Endothelial cell of umbilical vein (primary cell): ENCODE measurements around the gene HOXA2. TPM values are rescaled to one million over a fixed set of nuclear protein-coding genes. Genes with fewer than 3 reads are reported as not detected.

Experiments used
- BruUV-seq: library from RNA; stranded (reverse); fragments of 400-500 nt; replicated peaks from 2 replicates; lab custom pipeline; 2021; lab: Mats Ljungman, UMichigan
- CTCF ChIA-PET: fragments of 300-600, 350-600 bp; sonication (Branson Sonifier 250); formaldehyde crosslinking; loops from one replicate; lab custom pipeline; 2021; ENCODE audit warnings: antibody characterized with exemption, inconsistent platforms; lab: Charles Lee
- POLR2A ChIA-PET: fragments of 300-600, 350-600 bp; sonication (Branson Sonifier 250); formaldehyde crosslinking; loops from one replicate; lab custom pipeline; 2021; ENCODE audit warnings: antibody characterized with exemption, inconsistent platforms; lab: Charles Lee
- DNase-seq: peaks from one replicate; pipeline ENCODE4 v3.0.0-alpha.2; 2011; ENCODE audit warnings: low read depth, low spot score
- FAIRE-seq: peaks from 2 replicates; lab custom pipeline; 2011; peaks lifted over from hg19 to GRCh38; lab: Jason Lieb, UNC
- H2AFZ ChIP-seq: 2 replicates; pipeline ENCODE4 v1.6.0; 2012; ENCODE audit warnings: low read depth, low read length, control low read depth, inconsistent platforms
- H3K27ac ChIP-seq: 2 replicates; pipeline ENCODE4 v1.5.1; 2011; ENCODE audit warnings: low read depth, mild to moderate bottlenecking, control low read depth, low read length, moderate library complexity; ENCODE audit not compliant: insufficient read depth
- H3K27me3 ChIP-seq, 2 experiments: 2 replicates each; pipeline versions ENCODE4 v1.6.0 to v1.6.1; 2011; ENCODE audit warnings: low read length in 2 of 2, mixed read lengths in 1 of 2; ENCODE audit not compliant: control insufficient read depth in 2 of 2, insufficient read depth in 2 of 2
- H3K36me3 ChIP-seq, 2 experiments: 2 replicates in 1 of 2; 3 replicates in 1 of 2; pipeline ENCODE4 v1.5.1; 2011; ENCODE audit warnings: low read length in 2 of 2, mild to moderate bottlenecking in 1 of 2, moderate library complexity in 1 of 2; ENCODE audit not compliant: control insufficient read depth in 2 of 2, insufficient read depth in 2 of 2; ENCODE audit errors: extremely low read depth in 1 of 2
- H3K4me1 ChIP-seq: 3 replicates; pipeline ENCODE4 v1.5.1; 2011; ENCODE audit warnings: mild to moderate bottlenecking, low read length; ENCODE audit not compliant: control insufficient read depth, insufficient read depth; ENCODE audit errors: extremely low read depth
- H3K4me2 ChIP-seq: 2 replicates; pipeline ENCODE4 v1.6.1; 2011; ENCODE audit warnings: low read length, control low read depth, mixed read lengths; ENCODE audit not compliant: insufficient read depth
- H3K4me3 ChIP-seq, 3 experiments: fragments of 200-600 bp in 1 of 3; sonication (generic), shearing (Covaris generic) in 1 of 3; replicated peaks in 1 of 3; 2 replicates each; pipeline ENCODE4 v1.5.1; 2011 to 2016; ENCODE audit warnings: control low read depth in 3 of 3, low read length in 3 of 3, mild to moderate bottlenecking in 2 of 3, inconsistent platforms in 1 of 3, low read depth in 1 of 3, moderate library complexity in 1 of 3; ENCODE audit not compliant: insufficient read depth in 1 of 3
- H3K79me2 ChIP-seq: 2 replicates; pipeline ENCODE4 v1.6.0; 2012; ENCODE audit warnings: low read length, inconsistent platforms; ENCODE audit not compliant: control insufficient read depth, insufficient read depth
- H3K9ac ChIP-seq: replicated peaks from 2 replicates; pipeline ENCODE3; 2011; ENCODE audit warnings: low read length, control low read depth; ENCODE audit not compliant: insufficient read depth; ENCODE audit errors: extremely low read depth
- H3K9me1 ChIP-seq: replicated peaks from 3 replicates; pipeline ENCODE4 v1.6.0; 2011; ENCODE audit warnings: mild to moderate bottlenecking, low read length; ENCODE audit not compliant: control insufficient read depth, insufficient read depth; ENCODE audit errors: extremely low read depth
- H3K9me3 ChIP-seq: replicated peaks from 2 replicates; pipeline ENCODE4 v1.5.1; 2012; ENCODE audit warnings: low read length, inconsistent platforms; ENCODE audit not compliant: control insufficient read depth, insufficient read depth
- H4K20me1 ChIP-seq: replicated peaks from 2 replicates; pipeline ENCODE3; 2011; ENCODE audit warnings: mild to moderate bottlenecking, low read length; ENCODE audit not compliant: control insufficient read depth, insufficient read depth; ENCODE audit errors: extremely low read depth
- EZH2 ChIP-seq: IDR thresholded peaks from 2 replicates; pipeline ENCODE4 v1.6.1; 2012; ENCODE audit warnings: borderline replicate concordance, low read depth, mild to moderate bottlenecking, moderate library complexity, low read length, inconsistent platforms; ENCODE audit not compliant: severe bottlenecking
- GATA2 ChIP-seq: IDR thresholded peaks from 2 replicates; pipeline ENCODE4 v1.7.0; 2011; ENCODE audit warnings: low read depth, mild to moderate bottlenecking, moderate library complexity, mixed read lengths, low read length; ENCODE audit not compliant: insufficient read length, insufficient read depth
- MAX ChIP-seq: IDR thresholded peaks from 2 replicates; pipeline ENCODE4 v1.6.1; 2011; ENCODE audit not compliant: insufficient read depth, insufficient read length
- MYC ChIP-seq: IDR thresholded peaks from one replicate; pipeline ENCODE4 v1.6.1; 2011; ENCODE audit warnings: mild to moderate bottlenecking, low read depth, low read length
- POLR2A ChIP-seq: IDR thresholded peaks from 2 replicates; pipeline ENCODE4 v1.6.1; 2012; ENCODE audit warnings: low read depth, mild to moderate bottlenecking, control low read depth, low read length
- dilution Hi-C: fragments of 300-500 bp; cut with MboI; formaldehyde crosslinking; loops from one replicate; pipeline ENCODE4 v1.15.0; 2019; ENCODE audit warnings: low sequenced_read_pairs; ENCODE audit not compliant: extremely low pct_ligation_motif_present
- intact Hi-C: fragments of 100-400 bp; cut with micrococcal nuclease; formaldehyde crosslinking; loops from one replicate; pipeline ENCODE4 v1.10.0; 2022
- polyA plus RNA-seq, 4 experiments: library from polyadenylated mRNA; depleted of rRNA in 3 of 4; stranded (reverse) in 3 of 4; unstranded in 1 of 4; fragments of >200 nt; gene quantifications; 2 replicates each; pipeline versions ENCODE4 v1.2.1 to v1.2.3, GENCODE V29; 2011 to 2012; ENCODE audit warnings: missing spikeins in 1 of 4
- total RNA-seq: library from RNA; stranded (reverse); gene quantifications from 2 replicates; pipeline ENCODE4 v1.2.3, GENCODE V29; 2021

HOXA2 gene
- total and polyA plus RNA-seq, 2 donors (not counting 3 experiments of a cell fraction or from before 2014, with no cell fraction given), result 1.6 to 2.3 TPM

GRCh38 chr7:27133409-27134231 is 31.1 kb upstream of the HOXA2 start:
- peaks cover 77% of the 10 kb centered on the region for H3K79me2 ChIP-seq
- DNase-seq, result no peak
- peaks cover 0 to 6% of the 10 kb centered on the region in 2 experiments for H3K36me3 ChIP-seq
- H3K27me3 ChIP-seq, result no peaks in the 10 kb centered on the region
- peak; percentile 5 for TF ChIP-seq GATA2
- TF ChIP-seq EZH2, result no peak
- intact Hi-C loops, result no loop called here
- POLR2A ChIA-PET, result no interaction called here
- peak overlapping the region; percentile 61 for H3K4me2 ChIP-seq
- FAIRE-seq, result peak; percentile 75
- peak overlapping the region in 1 of 3 experiments; percentile 14 for H3K4me3 ChIP-seq
- H3K9me3 ChIP-seq, result no peaks in the 10 kb centered on the region
- no peaks in the 10 kb centered on the region for H4K20me1 ChIP-seq
- H3K9me1 ChIP-seq, result no peaks in the 10 kb centered on the region
- H2AFZ ChIP-seq, result no peak overlapping the region
- peaks cover 84% of the 10 kb centered on the region for H3K4me1 ChIP-seq
- dilution Hi-C loops, result no loop called here
- no TSS peak for BruUV-seq
- peak overlapping the region; percentile 82 for H3K27ac ChIP-seq
- H3K9ac ChIP-seq, result peak overlapping the region; percentile 70
- CTCF ChIA-PET, result interaction anchor here (1.1 to 1.3 kb wide), 2 partner anchors 28 to 37 kb away, joined by 3 read pairs; no protein-coding TSS in a partner anchor

- dilution Hi-C loops, result no loop called here
- H4K20me1 ChIP-seq, result no peaks in the 10 kb centered on the region
- peak overlapping the region; percentile 82 for H3K27ac ChIP-seq
- no peak for DNase-seq
- H3K9me1 ChIP-seq, result no peaks in the 10 kb centered on the region
- no peaks in the 10 kb centered on the region for H3K9me3 ChIP-seq
- peaks cover 76% of the 10 kb centered on the region for H3K79me2 ChIP-seq
- H3K4me1 ChIP-seq, result peaks cover 78% of the 10 kb centered on the region
- BruUV-seq, result no TSS peak
- intact Hi-C loops, result no loop called here
- H2AFZ ChIP-seq, result no peak overlapping the region
- ChIA-PET POLR2A (no interaction called here), CTCF (interaction anchor here (1.3 to 2.4 kb wide), 2 partner anchors 36 to 279 kb away, joined by 3 to 16 read pairs; no protein-coding TSS in a partner anchor)
- H3K9ac ChIP-seq, result peak overlapping the region; percentile 70
- peaks cover 0 to 8% of the 10 kb centered on the region in 2 experiments for H3K36me3 ChIP-seq
- peak overlapping the region; percentile 61 for H3K4me2 ChIP-seq
- no peak for TF ChIP-seq EZH2
- no peak for TF ChIP-seq MYC
- TF ChIP-seq MAX, result no peak
- TF ChIP-seq POLR2A, result no peak
- no peak for FAIRE-seq
- no peaks in the 10 kb centered on the region for H3K27me3 ChIP-seq
- no peak overlapping the region for H3K4me3 ChIP-seq
Measured at GRCh38 chr7:27132978-27133377, 30.5 kb upstream of the HOXA2 start.
